DOHH2 (cell line): ENCODE measurements around the gene IKBKG.
"Not testable (repeated sequence)": the region's sequence is repeated elsewhere in the genome, so short reads cannot be mapped to it uniquely, and the experiment has no call there.

Experiments
- H3F3A ChIP-seq: fragments of 200-600 bp; sonication (generic), shearing (Covaris generic); 2 replicates; pipeline ENCODE4 v1.6.0; 2016; ENCODE audit warnings: antibody characterized with exemption, mild to moderate bottlenecking; ENCODE audit not compliant: control insufficient read depth, insufficient read depth
- H3K27ac ChIP-seq: fragments of 200-600 bp; sonication (generic); 2 replicates; pipeline ENCODE4 v1.5.1; 2014; ENCODE audit warnings: low read depth, mild to moderate bottlenecking, low read length, moderate library complexity
- H3K27me3 ChIP-seq: fragments of 200-600 bp; sonication (generic); 2 replicates; pipeline ENCODE4 v1.6.1; 2014; ENCODE audit warnings: mild to moderate bottlenecking, low read length, mixed read lengths; ENCODE audit not compliant: control insufficient read depth
- H3K36me3 ChIP-seq: fragments of 200-600 bp; sonication (generic); 2 replicates; pipeline ENCODE4 v1.6.1; 2014; ENCODE audit warnings: mild to moderate bottlenecking, low read length, moderate library complexity, mixed read lengths; ENCODE audit not compliant: control insufficient read depth
- H3K4me1 ChIP-seq: fragments of 200-600 bp; sonication (generic); 2 replicates; pipeline ENCODE4 v1.6.1; 2014; ENCODE audit warnings: mild to moderate bottlenecking, low read length, mixed read lengths; ENCODE audit not compliant: control insufficient read depth
- H3K4me2 ChIP-seq: fragments of 200-600 bp; sonication (generic); 2 replicates; pipeline ENCODE4 v1.6.0; 2014; ENCODE audit warnings: mild to moderate bottlenecking, low read length, moderate library complexity
- H3K4me3 ChIP-seq: fragments of 200-600 bp; sonication (generic); 2 replicates; pipeline ENCODE4 v1.5.1; 2014; ENCODE audit warnings: mild to moderate bottlenecking, low read length, mixed read lengths
- H3K79me2 ChIP-seq: fragments of 200-600 bp; sonication (generic); 2 replicates; pipeline ENCODE4 v1.6.1; 2014; ENCODE audit warnings: mild to moderate bottlenecking, low read length, mixed read lengths; ENCODE audit not compliant: control insufficient read depth
- H3K9me2 ChIP-seq: fragments of 200-600 bp; sonication (generic); replicated peaks from 2 replicates; pipeline ENCODE4 v1.6.1; 2014; ENCODE audit warnings: mild to moderate bottlenecking, low read length, mixed read lengths; ENCODE audit not compliant: control insufficient read depth
- H3K9me3 ChIP-seq: fragments of 200-600 bp; sonication (generic); 2 replicates; pipeline ENCODE4 v1.6.1; 2014; ENCODE audit warnings: antibody characterized with exemption, low read length, mixed read lengths; ENCODE audit not compliant: control insufficient read depth, insufficient read depth
- H4K20me1 ChIP-seq: fragments of 200-600 bp; sonication (generic); 2 replicates; pipeline ENCODE4 v1.6.0; 2014; ENCODE audit warnings: low read depth, mild to moderate bottlenecking, antibody characterized with exemption, low read length, moderate library complexity; ENCODE audit not compliant: control insufficient read depth, insufficient read depth
- EZH2phosphoT487 ChIP-seq: fragments of 200-600 bp; sonication (generic); IDR thresholded peaks from 2 replicates; pipeline ENCODE4 v1.6.1; 2017; ENCODE audit warnings: borderline replicate concordance, mild to moderate bottlenecking, antibody characterized with exemption, low read length, moderate library complexity, mixed read lengths
- TF ChIP-seq, protein P1 (sequence below): fragments of 200-600 bp; sonication (generic); IDR thresholded peaks from one replicate; pipeline ENCODE4 v1.5.1; 2014; ENCODE audit warnings: antibody characterized with exemption, mild to moderate bottlenecking, low read depth, low read length; ENCODE audit not compliant: poor library complexity, severe bottlenecking

Gene IKBKG

DNA sequence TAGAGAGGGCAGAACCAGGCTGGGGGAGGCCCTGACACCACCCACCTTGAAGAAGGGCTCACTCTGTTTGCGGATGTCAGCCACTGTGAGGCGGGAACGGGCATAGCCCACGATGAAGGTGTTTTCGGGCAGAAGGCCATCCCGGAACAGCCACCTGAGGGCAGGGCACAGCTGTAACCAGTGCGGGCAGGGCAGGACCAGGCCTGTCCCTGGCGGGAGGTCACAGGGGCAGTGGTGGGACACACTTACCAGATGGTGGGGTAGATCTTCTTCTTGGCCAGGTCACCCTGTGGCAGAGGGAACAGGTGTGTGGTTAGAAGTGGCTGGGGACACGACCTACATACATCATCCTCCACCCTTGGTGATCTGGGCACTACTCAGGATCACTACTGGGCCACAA lies 11.5 kb upstream of the IKBKG start:
- Histone ChIP-seq H3K4me2 (no peak overlapping the region), H3K79me2 (no peaks in the 10 kb centered on the region), H3K4me3 (no peak overlapping the region), H3K36me3 (peaks cover 21% of the 10 kb centered on the region), H4K20me1 (no peaks in the 10 kb centered on the region), H3K27me3 (no peaks in the 10 kb centered on the region), H3K4me1 (peaks cover 5% of the 10 kb centered on the region), H3K27ac (no peak overlapping the region), H3K9me2 (no peaks in the 10 kb centered on the region), H3K9me3 (no peaks in the 10 kb centered on the region), H3F3A (no peaks in the 10 kb centered on the region)
- no peak for TF ChIP-seq EZH2phosphoT487
- TF ChIP-seq, protein P1, sequence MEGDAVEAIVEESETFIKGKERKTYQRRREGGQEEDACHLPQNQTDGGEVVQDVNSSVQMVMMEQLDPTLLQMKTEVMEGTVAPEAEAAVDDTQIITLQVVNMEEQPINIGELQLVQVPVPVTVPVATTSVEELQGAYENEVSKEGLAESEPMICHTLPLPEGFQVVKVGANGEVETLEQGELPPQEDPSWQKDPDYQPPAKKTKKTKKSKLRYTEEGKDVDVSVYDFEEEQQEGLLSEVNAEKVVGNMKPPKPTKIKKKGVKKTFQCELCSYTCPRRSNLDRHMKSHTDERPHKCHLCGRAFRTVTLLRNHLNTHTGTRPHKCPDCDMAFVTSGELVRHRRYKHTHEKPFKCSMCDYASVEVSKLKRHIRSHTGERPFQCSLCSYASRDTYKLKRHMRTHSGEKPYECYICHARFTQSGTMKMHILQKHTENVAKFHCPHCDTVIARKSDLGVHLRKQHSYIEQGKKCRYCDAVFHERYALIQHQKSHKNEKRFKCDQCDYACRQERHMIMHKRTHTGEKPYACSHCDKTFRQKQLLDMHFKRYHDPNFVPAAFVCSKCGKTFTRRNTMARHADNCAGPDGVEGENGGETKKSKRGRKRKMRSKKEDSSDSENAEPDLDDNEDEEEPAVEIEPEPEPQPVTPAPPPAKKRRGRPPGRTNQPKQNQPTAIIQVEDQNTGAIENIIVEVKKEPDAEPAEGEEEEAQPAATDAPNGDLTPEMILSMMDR = no peak

- TF ChIP-seq EZH2phosphoT487 = no peak
- TF ChIP-seq, protein P1 = no peak
- no peaks in the 10 kb centered on the region for H4K20me1 ChIP-seq
Observed at GRCh38 chrX:154539077-154539476, 8.3 kb upstream of the IKBKG start.

DNA sequence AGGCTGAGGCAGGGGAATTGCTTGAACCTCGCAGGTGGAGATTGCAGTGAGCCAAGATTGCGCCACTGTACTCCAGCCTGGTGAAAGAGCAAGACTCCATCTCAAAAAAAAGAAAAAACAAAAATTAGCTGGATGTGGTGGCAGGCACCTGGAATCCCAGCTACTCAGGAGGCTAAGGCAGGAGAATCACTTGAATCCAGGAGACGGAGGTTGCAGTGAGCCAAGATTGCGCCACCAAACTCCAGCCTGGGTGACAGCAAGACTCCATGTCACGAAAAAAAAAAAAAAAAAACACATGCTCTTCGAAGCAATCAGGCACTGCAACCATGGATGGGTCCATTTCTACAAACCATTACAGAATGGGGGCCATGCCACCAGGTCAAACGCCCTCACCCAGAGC lies 7.1 kb upstream of the IKBKG start:
- H3K27me3 ChIP-seq, H3K79me2 ChIP-seq, H3K4me2 ChIP-seq, H3K4me3 ChIP-seq, H3K9me3 ChIP-seq, H4K20me1 ChIP-seq, H3K4me1 ChIP-seq, H3F3A ChIP-seq, H3K9me2 ChIP-seq, H3K27ac ChIP-seq: not testable (repeated sequence)
- peaks cover 15% of the 10 kb centered on the region for H3K36me3 ChIP-seq

More at GRCh38 chrX:154539077-154539476, 8.3 kb upstream of the IKBKG start:
- no peaks in the 10 kb centered on the region for H3K27me3 ChIP-seq
- no peak overlapping the region for H3K4me2 ChIP-seq
- peaks cover 18% of the 10 kb centered on the region for H3K36me3 ChIP-seq
- no peak overlapping the region for H3K27ac ChIP-seq
- no peaks in the 10 kb centered on the region for H3F3A ChIP-seq
- H3K9me2 ChIP-seq = no peaks in the 10 kb centered on the region
- H3K79me2 ChIP-seq = no peaks in the 10 kb centered on the region
- H3K9me3 ChIP-seq = no peaks in the 10 kb centered on the region
- peaks cover 5% of the 10 kb centered on the region for H3K4me1 ChIP-seq
- no peak overlapping the region for H3K4me3 ChIP-seq

GRCh38 chrX:154540897-154541535 lies 6.4 kb upstream of the IKBKG start:
- no peaks in the 10 kb centered on the region for H3K9me2 ChIP-seq
- H3K79me2 ChIP-seq = peaks cover 10% of the 10 kb centered on the region
- no peak for TF ChIP-seq EZH2phosphoT487
- TF ChIP-seq, protein P1 = no peak
- H3K4me2 ChIP-seq = no peak overlapping the region
- H3K4me1 ChIP-seq = peaks cover 4% of the 10 kb centered on the region
- no peak overlapping the region for H3K4me3 ChIP-seq
- no peaks in the 10 kb centered on the region for H3K27me3 ChIP-seq
- no peaks in the 10 kb centered on the region for H4K20me1 ChIP-seq
- H3F3A ChIP-seq = no peaks in the 10 kb centered on the region
- H3K36me3 ChIP-seq = peaks cover 13% of the 10 kb centered on the region
- H3K27ac ChIP-seq = no peak overlapping the region
- no peaks in the 10 kb centered on the region for H3K9me3 ChIP-seq
